Limb (tissue), 2 donors: ENCODE measurements around the gene FGF4.

ENCODE experiments used
- DNase-seq, 2 donors: peaks; one replicate each; pipeline ENCODE4 v3.0.0-alpha.2; 2016; ENCODE audit errors: extremely low spot score in 2 of 2

Gene FGF4

GRCh38 chr11:69726481-69726880, 48.7 kb downstream of the FGF4 start:
- no peak for DNase-seq

GRCh38 chr11:69726019-69726418, 49.1 kb downstream of the FGF4 start:
- DNase-seq = no peak

- DNase-seq = no peak
Observed at GRCh38 chr11:69721745-69722144, 53.4 kb downstream of the FGF4 start.

DNA sequence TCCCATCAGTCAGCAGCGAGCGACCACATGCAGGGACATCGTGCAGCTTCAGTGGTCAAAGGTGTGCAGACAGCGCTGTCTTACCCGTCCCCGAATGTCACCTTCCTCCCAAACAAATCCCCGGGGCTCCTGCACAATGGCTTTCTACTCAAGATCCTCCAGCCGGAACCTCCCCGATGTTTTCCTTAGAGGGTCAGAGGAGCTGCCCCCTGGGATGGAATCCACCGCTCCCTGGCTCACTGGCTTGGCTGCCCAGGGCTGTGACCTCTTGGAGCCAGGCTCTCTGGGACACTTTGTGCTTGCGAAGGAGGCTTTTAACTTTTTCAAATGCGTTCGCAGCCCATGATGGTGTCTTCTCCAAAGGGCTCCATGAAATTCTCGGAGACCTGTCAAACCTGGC, 54.0 kb downstream of the FGF4 start:
- DNase-seq = no peak
